GM21723 (cell line): ENCODE measurements around the gene TNFRSF19.
"Not testable (repeated sequence)": the region's sequence is repeated elsewhere in the genome, so short reads cannot be mapped to it uniquely, and the experiment has no call there.

Experiments
- ATAC-seq: cut with Tn5 transposase; IDR thresholded peaks from one replicate; pipeline ENCODE4 v1.9.1; 2021; ENCODE audit warnings: mild to moderate bottlenecking, moderate library complexity; ENCODE audit not compliant: unreplicated experiment

The TNFRSF19 gene

GRCh38 chr13:23652909-23653726 lies 82.9 kb downstream of the TNFRSF19 start:
- no peak for ATAC-seq

- no peak for ATAC-seq
These were observed 84.2 kb downstream of the TNFRSF19 start for GRCh38 chr13:23654111-23655110.

- ATAC-seq, result no peak
These were observed 85.1 kb downstream of the TNFRSF19 start for GRCh38 chr13:23655321-23655720.

DNA sequence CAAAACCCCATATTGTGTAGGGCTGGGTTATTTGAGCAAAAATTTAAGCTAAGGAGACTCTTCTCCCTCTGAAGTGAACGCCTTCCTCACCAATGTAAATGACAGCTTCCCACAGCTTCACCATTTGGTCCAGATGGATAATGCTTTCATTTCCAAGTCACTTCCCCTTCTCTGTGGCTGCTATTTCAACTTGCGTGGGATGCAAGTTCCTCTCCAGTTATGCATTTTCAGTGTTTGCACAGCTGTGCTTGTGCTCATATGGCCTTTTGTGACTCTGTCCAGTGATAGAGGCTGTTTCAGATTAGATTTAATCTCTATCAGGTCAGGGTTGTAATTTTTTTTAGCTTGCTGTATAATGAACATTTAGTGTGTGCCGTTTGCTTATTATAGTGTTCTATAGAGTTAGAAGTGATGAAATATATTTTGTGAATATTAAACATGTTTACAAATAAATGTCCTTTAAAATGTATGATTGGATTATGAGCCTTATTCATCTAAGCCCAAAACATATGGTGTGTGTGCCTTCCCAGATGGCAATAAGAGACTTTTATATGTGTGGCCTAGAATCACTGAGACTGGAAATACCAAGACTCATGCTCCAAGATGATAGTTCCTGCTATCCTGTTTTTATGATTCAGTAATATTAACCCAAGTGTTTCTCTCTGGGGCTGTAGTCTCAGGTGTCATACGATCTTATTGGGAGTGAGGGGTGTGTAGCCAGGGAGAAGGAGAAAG lies 86.6 kb downstream of the TNFRSF19 start:
- no peak for ATAC-seq

DNA sequence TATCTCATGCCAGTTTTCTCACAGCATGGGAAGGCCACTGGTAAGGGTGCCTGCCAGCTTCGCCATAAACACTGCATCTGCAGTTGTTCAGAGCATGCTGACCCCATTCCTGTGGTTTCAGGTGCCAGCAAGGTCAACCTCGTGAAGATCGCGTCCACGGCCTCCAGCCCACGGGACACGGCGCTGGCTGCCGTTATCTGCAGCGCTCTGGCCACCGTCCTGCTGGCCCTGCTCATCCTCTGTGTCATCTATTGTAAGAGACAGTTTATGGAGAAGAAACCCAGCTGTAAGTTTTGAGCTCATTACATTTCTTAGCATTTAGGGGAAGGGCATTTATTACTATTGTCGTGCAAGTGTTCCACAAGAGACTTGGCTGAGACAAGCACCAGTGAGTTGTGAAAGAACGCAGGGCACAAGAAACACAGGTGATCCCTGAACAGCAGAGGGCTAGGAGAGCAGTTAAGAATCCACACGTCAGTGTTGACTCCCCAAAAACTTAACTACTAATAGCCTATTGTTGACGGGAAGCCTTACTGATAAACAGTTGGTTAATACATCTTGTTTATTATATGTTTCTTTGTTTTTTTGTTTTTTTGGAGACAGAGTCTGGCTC lies 88.8 kb downstream of the TNFRSF19 start:
- no peak for ATAC-seq

DNA sequence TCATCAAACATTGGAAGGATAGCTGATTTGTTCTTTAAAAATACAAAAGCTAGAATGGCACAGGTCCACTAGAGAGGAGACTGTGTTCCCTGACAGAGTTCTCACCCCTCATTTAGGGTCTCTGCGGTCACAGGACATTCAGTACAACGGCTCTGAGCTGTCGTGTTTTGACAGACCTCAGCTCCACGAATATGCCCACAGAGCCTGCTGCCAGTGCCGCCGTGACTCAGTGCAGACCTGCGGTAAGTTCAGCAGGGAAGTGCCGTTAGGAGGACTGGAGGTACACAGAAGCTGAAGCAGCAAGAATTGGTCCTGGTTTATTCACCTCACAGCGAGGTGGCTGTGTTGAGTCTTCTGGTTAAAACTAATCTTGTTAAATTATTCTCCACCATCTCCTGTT lies 90.0 kb downstream of the TNFRSF19 start:
- no peak for ATAC-seq

DNA sequence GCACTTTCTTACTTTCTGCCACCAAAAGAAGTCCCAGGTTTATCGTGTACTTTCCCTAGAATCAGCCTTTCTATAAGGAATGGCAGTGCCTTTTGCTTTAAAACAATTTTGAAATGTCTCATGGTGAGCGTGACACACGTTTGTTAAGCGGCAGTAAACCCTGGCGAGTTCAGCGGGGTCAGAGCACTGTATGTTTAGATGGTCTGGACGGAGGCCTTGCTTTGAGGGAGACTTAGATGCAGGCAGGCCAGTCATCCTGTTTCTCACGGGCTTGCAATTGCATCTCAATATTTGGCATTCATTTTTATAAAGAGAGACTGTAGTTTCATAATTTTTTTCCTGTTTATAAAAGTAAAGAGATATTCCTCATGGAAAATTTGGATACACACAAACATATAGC lies 96.4 kb downstream of the TNFRSF19 start:
- ATAC-seq, result no peak

- ATAC-seq, result no peak
These were observed 97.5 kb downstream of the TNFRSF19 start for GRCh38 chr13:23667750-23668149.

- ATAC-seq, result no peak
These were observed 98.3 kb downstream of the TNFRSF19 start for GRCh38 chr13:23668562-23668961.

DNA sequence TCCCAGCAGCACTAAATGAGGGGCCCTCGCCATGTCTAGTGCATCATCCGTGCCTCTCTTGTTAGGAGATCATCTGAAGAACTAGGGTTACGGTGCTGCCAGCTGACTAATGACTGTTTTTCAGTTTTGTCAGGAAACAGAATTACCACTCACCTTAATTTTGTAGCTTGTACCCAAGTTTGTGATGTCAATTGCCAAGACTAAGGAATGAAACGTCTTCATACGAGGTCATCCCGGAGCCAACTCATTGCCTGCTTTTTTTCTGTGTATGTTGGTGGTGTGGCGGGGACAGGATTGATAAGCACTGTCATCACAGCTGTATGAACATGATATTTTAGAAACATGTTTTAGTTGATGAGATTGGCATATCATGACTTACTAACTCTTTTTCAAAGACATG lies 100.6 kb downstream of the TNFRSF19 start:
- ATAC-seq, result no peak

DNA sequence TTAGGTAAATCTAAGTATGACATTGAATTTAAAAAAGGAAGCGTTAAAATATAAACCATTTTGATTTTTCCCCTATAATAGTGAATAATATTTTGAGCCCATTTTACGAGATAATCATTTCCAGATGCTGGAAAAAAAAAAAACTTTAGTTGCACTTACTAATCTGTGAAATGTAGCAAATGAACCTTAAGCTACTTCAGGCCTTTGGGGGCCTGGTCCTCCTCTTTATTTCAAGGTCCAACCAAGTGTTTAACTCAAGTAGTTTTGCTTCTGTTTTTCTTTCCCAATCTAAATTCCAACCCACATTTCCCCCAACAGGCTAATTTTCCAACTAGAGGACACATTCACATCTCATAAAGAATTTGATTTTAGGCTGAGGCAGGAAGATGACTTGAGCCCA lies 101.2 kb downstream of the TNFRSF19 start:
- no peak for ATAC-seq

DNA sequence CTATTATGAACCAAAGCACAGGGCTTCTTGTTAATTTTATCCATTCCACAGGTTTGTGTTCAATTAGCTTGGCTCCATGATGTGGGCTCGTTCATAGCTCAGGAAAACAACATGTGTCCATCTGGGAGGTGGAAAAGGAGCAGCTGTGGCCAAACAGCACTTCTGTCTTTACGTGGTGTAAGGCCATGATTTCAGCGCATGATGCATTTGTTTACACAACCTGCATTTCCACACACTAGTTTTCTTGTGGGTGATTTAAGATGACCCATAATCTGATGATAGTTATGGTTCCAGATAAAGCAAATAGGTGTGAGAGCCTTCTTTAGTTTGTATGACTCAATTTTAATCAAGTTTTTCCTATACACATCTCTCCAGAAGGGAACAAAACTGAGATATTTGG lies 101.7 kb downstream of the TNFRSF19 start:
- no peak for ATAC-seq

DNA sequence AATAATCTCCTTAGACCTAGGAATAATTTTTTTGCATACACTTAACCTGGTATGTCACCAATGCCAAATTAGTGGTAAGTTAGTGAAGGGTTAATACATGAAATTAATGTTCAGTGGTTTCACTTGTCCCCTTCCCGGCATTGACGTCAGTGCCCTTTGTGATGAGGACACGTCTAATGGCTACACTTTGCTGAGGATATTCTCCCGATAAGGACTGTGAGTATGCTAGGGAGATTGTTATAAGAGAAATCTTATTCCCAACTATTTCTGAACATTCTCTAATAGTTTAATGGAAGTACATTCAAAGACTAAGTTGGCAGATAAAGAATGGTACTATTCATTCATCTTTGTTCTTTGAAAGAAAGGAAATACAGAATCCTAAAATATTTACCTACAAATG lies 102.4 kb downstream of the TNFRSF19 start:
- no peak for ATAC-seq

DNA sequence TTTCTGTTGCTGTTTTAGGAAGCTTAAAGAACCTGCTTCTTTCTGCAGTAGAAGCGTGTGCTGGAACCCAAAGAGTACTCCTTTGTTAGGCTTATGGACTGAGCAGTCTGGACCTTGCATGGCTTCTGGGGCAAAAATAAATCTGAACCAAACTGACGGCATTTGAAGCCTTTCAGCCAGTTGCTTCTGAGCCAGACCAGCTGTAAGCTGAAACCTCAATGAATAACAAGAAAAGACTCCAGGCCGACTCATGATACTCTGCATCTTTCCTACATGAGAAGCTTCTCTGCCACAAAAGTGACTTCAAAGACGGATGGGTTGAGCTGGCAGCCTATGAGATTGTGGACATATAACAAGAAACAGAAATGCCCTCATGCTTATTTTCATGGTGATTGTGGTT lies 103.1 kb downstream of the TNFRSF19 start:
- ATAC-seq, result no peak

DNA sequence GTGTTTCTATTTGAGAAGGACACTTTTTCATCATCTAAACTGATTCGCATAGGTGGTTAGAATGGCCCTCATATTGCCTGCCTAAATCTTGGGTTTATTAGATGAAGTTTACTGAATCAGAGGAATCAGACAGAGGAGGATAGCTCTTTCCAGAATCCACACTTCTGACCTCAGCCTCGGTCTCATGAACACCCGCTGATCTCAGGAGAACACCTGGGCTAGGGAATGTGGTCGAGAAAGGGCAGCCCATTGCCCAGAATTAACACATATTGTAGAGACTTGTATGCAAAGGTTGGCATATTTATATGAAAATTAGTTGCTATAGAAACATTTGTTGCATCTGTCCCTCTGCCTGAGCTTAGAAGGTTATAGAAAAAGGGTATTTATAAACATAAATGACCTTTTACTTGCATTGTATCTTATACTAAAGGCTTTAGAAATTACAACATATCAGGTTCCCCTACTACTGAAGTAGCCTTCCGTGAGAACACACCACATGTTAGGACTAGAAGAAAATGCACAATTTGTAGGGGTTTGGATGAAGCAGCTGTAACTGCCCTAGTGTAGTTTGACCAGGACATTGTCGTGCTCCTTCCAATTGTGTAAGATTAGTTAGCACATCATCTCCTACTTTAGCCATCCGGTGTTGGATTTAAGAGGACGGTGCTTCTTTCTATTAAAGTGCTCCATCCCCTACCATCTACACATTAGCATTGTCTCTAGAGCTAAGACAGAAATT lies 103.8 kb downstream of the TNFRSF19 start:
- no peak for ATAC-seq

DNA sequence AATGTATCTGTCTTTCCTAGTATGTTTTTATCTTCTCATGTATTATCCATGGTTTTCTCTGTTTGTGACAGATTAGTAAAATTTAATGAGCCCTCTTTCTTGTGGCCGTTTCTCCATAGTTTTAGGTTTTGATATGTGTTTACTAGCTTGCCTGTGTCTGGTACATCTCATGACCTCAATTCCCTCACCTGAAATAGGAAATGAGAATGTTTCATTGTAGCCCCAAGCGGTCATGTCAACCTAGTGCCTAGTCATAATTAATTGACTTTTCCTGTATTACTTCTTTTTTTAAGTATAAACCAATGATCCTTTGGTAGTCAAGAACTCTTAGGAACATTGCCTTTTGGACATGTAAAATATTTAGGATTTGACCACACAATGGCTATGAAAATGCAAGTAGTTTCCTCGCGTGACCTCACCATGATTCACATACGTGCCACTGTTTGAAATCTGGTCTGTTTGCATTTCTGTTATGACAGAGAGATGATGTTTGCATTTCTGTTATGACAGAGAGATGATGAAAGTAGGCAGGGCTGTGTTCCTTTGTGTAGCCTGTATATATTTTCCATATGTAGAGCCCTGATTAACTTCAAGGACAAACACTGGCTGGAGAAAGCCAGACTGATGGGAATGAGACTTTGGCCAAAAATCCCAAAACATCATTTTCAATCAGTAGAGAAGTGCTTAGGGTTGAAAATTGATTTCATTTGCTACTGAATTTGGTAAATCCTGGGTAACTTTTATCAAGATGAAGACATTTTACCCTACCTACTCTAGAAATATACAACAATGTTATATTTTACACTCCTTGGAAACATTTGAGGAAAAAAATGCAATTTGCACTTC lies 104.8 kb downstream of the TNFRSF19 start:
- ATAC-seq, result no peak

DNA sequence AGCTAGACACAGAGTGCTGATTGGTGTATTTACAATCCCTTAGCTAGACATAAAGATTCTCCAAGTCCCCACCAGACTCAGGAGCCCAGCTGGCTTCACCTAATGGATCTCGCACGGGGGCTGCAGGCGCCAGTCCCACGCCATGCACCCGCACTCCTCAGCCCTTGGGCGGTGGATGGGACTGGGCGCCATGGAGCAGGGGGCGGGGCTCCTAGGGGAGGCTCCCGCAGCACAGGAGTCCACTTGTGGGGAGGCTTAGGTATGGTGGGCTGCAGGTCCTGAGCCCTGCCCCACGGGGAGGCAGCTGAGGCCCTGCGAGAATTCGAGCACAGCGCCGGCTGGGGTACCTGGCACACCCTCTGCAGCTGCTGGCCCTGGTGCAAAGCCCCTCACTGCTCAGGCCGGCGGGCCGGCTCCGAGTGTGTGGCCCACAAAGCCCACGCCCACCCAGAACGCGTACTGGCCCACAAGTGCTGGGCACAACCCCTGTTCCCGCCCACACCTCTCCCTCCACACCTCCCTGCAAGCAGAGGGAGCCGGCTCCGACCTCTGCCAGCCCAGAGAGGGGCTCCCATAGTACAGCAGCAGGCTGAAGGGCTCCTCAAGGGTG lies 107.6 kb downstream of the TNFRSF19 start:
- not testable (repeated sequence) for ATAC-seq

GRCh38 chr13:23678795-23679194 lies 108.6 kb downstream of the TNFRSF19 start:
- no peak for ATAC-seq

DNA sequence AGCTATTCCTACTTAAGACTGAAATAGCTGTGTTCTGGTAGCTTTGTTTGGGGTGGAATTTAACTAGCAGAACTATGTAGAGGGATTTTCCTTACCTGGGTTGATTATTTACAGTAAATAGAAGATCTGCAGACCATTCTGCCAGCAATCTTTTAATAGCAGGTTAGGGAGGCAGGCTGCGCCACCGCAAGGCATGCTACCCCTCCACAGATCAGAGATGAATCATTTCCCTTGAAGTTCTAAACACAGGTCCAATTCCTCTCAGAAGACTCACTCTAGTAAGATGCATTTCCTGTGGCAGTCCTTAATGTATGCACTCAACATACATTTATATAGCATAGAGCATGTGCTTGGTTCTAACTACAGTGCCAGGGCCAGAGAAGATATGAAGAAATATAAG lies 109.0 kb downstream of the TNFRSF19 start:
- ATAC-seq, result no peak
